K562 treated with DMSO at 1 percent for 12 hours (cell line): ENCODE results near the gene PPBP. TPM values are rescaled to one million over a fixed set of nuclear protein-coding genes. Genes with fewer than 3 reads are reported as not detected.

Experiments
- total RNA-seq: library from RNA; unstranded; fragments of 300-600 nt; gene quantifications from 2 replicates; pipeline ENCODE4 v1.2.3, GENCODE V29; 2022; ENCODE audit not compliant: insufficient read depth

Gene PPBP, protein sequence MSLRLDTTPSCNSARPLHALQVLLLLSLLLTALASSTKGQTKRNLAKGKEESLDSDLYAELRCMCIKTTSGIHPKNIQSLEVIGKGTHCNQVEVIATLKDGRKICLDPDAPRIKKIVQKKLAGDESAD
- total RNA-seq: not detected in 2 replicates

DNA sequence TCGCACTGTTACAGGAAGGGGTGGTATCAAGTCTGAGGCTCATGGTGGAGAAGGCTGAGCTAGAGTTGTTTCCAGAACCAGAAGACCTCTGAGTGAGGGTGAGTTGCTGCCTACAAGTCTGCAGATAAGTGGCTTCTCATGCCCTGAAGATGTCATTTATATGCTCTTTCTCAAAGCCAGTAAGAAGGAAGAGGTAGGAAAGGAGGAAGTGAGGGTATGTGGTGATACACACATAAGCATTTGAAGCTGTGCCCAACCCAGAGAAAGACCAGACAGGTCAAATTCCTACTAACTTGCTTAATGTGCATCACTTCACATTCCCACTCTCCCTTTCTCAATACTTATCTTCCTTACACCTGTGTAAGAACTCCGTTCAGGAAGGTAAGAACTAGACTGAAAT lies at the start of gene PPBP:
Gene PPBP (minus strand): TSS at position 130 of the 400 bp plus-strand sequence. CDS start 87 bp downstream, at position 43.

DNA sequence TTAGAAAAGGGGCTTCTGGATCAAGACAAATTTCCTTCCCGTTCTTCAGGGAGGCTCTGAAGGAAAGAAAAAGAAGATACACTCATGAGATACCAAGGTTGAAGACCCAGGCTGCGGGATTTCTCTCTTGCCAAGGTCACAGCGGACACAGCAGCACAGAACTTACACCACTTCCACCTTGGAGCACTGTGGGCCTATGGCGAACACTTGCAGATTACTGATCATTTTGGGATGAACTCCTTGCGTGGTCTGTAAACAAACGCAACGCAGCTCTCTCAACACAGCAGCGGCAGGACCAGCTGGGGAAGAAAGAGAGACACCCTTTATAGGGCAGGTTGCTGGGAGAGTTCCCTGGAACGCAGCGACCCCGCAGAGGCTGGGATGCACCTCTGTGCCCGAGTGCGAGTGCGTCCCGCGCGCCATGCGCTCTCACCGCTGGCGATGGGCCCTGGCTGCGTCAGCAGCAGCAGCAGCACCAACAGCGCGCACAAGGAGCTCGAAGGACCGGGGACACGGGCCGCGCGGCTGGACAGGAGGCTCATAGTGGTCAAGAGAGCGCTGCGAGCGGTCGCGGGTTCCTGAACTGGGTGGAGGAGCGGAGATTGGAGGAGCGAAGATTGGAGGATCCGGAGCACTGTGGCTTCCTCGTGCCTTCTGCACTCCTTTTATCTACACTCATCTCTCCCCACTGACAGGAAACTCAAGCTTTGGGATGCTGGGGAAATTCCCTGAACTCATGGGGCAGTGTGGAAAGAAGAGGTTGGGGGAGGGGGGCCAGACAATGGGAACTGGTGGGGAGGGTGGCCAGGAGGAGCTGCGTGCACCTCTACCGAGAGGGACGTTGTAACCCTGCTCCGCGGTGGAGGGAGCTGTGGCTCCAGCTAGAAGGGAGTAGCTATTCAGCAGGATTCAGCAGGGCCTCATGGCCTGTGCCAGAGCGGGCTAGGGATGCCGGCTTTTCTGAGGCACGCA lies 10.3 kb upstream of the PPBP start, which contains the start of gene CXCL5:
Gene CXCL5 (minus strand): TSS at position 638 of the 972 bp plus-strand sequence. CDS start 96 bp downstream, at position 542.

Other genes with a start within 250 kb of the PPBP start
- 6.2 and 12.4 TPM in 2 replicates for gene CXCL8, start 247.6 kb downstream of the PPBP start, total RNA-seq
- not detected in 2 replicates for gene CXCL6, start 151.5 kb downstream of the PPBP start, total RNA-seq
- gene PF4V1, start 134.9 kb downstream of the PPBP start, total RNA-seq: not detected in 2 replicates
- 1.6 and 6.2 TPM in 2 replicates for gene CXCL1, start 118.8 kb downstream of the PPBP start, total RNA-seq
- gene PF4, start 6.2 kb downstream of the PPBP start, total RNA-seq: not detected in 2 replicates
- gene CXCL5, start 10.5 kb upstream of the PPBP start, total RNA-seq: not detected in 2 replicates
- gene CXCL3, start 50.5 kb upstream of the PPBP start, total RNA-seq: 18.4 and 19.2 TPM in 2 replicates
- gene CXCL2, start 111.0 kb upstream of the PPBP start, total RNA-seq: 8.9 and 14.5 TPM in 2 replicates
- 4.3 and 10.5 TPM in 2 replicates for gene MTHFD2L, start 169.9 kb upstream of the PPBP start, total RNA-seq